ENCODE results near the gene IRF5.

The IRF5 gene

DNA sequence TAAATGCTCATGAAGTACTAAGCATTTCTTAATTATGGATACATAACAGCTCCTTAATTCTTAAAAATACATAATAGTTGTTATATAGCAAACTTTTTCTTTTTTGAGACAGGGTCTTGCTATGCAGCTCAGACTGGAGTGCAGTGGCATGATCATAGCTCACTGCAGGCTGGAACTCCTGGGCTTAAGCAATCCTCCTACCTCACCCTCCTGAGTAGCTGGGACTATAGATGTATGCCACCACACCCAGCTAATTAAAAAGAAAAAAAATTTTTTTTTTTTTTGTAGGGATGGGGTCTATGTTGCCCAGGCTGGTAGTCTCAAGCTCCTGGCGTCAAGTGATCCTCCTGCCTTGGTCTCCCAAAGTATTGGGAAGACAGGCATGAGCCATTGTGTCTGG lies 30.9 kb downstream of the IRF5 start:
- H3K9me2 ChIP-seq (replicated peaks; ENCODE audit: low read depth, low read length): no peaks in the 10 kb centered on the region
- H3K4me3 ChIP-seq (ENCODE audit: low read length, poor library complexity, severe bottlenecking): no peak overlapping the region
- H3K4me1 ChIP-seq (ENCODE audit: insufficient read depth, low read length, poor library complexity, severe bottlenecking): no peaks in the 10 kb centered on the region
- H3K27me3 ChIP-seq (ENCODE audit: insufficient read depth, low read length, poor library complexity, severe bottlenecking): no peaks in the 10 kb centered on the region
- H4K20me1 ChIP-seq (ENCODE audit: insufficient read depth, low read length, poor library complexity, severe bottlenecking): no peaks in the 10 kb centered on the region
- TF ChIP-seq EZH2phosphoT487 (IDR thresholded peaks at IDR 0.05; ENCODE audit: borderline replicate concordance): no peak
- TF ChIP-seq, protein P1, sequence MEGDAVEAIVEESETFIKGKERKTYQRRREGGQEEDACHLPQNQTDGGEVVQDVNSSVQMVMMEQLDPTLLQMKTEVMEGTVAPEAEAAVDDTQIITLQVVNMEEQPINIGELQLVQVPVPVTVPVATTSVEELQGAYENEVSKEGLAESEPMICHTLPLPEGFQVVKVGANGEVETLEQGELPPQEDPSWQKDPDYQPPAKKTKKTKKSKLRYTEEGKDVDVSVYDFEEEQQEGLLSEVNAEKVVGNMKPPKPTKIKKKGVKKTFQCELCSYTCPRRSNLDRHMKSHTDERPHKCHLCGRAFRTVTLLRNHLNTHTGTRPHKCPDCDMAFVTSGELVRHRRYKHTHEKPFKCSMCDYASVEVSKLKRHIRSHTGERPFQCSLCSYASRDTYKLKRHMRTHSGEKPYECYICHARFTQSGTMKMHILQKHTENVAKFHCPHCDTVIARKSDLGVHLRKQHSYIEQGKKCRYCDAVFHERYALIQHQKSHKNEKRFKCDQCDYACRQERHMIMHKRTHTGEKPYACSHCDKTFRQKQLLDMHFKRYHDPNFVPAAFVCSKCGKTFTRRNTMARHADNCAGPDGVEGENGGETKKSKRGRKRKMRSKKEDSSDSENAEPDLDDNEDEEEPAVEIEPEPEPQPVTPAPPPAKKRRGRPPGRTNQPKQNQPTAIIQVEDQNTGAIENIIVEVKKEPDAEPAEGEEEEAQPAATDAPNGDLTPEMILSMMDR (conservative IDR thresholded peaks at IDR 0.05; ENCODE audit: low read length): no peak
- H3F3A ChIP-seq (ENCODE audit: low read depth): no peaks in the 10 kb centered on the region
- H3K4me2 ChIP-seq (ENCODE audit: low read depth, low read length, poor library complexity, severe bottlenecking): no peak overlapping the region
- H2AFZ ChIP-seq (ENCODE audit: low read length): no peak overlapping the region
- no peak overlapping the region for H3K9ac ChIP-seq (ENCODE audit: low read depth, low read length, poor library complexity, severe bottlenecking)
- peaks cover 82% of the 10 kb centered on the region; the same call in 1 of the 2 replicates for H3K36me3 ChIP-seq (ENCODE audit: insufficient read depth, low read length)
- no peaks in the 10 kb centered on the region for H3K9me3 ChIP-seq (ENCODE audit: insufficient read depth, low read depth, low read length)
- H3K79me2 ChIP-seq (ENCODE audit: insufficient read depth, low read length): no peaks in the 10 kb centered on the region

DNA sequence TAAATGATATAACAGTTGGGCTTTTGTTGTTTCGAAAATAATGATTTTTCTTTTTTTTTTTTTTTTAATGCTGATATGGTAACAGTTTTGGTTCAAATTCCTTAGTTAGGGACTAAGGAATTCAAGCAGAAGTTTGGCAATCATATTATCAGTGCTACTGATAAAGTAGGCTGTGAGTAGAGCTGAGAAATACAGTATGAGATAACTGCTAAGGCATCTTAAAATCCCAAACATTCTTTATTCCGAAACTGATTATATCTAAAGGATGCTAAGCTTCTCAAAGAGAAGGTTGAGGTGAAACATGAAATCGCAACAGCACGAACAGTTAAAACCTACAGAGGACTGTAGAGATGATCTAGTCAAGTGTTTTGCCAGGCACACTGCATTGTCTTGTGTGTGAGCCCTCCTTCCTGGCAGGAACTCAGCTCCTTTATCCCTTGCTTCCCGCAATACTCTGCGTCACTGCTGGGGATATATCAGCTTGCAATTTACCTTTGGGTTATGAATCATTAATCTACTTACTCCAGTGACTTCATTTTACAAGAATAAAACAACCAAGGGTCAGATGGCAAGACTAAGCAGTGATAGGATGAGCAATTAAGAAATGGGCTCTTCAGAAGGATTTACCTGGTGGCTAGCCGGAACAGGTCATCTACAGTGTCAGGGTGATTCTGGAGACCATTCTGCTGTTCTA lies 36.7 kb downstream of the IRF5 start:
- peaks cover 91% of the 10 kb centered on the region; the same call in 1 of the 2 replicates for H3K36me3 ChIP-seq (ENCODE audit: insufficient read depth, low read length)

DNA sequence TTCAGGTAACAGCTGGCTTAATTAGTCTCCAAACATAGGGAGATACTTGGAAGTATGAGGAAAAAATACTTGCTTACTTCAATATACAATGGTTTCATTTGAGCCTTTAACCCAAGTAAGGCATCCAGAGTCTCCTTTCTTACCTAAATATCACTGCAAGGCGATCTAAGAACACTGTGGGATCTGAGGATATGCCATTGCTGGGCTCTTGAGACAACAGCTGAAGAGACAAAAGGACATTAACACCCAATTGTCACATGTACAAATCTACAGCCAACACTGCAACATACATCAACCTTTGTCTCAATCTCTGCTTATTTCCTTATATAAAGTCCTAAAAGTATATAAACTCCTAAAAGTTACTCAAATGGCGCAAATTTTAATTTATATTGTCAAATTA lies 44.4 kb downstream of the IRF5 start:
- H4K20me1 ChIP-seq (ENCODE audit: insufficient read depth, low read length, poor library complexity, severe bottlenecking): no peaks in the 10 kb centered on the region
- H3K79me2 ChIP-seq (ENCODE audit: insufficient read depth, low read length): no peaks in the 10 kb centered on the region
- H3K9ac ChIP-seq (ENCODE audit: low read depth, low read length, poor library complexity, severe bottlenecking): no peak overlapping the region
- no peaks in the 10 kb centered on the region for H3K27me3 ChIP-seq (ENCODE audit: insufficient read depth, low read length, poor library complexity, severe bottlenecking)
- H2AFZ ChIP-seq (ENCODE audit: low read length): no peak overlapping the region
- H3K4me2 ChIP-seq (ENCODE audit: low read depth, low read length, poor library complexity, severe bottlenecking): no peak overlapping the region
- no peaks in the 10 kb centered on the region for H3K4me1 ChIP-seq (ENCODE audit: insufficient read depth, low read length, poor library complexity, severe bottlenecking)
- TF ChIP-seq, protein P1 (conservative IDR thresholded peaks at IDR 0.05; ENCODE audit: low read length): no peak
- TF ChIP-seq EZH2phosphoT487 (IDR thresholded peaks at IDR 0.05; ENCODE audit: borderline replicate concordance): no peak
- no peak overlapping the region for H3K4me3 ChIP-seq (ENCODE audit: low read length, poor library complexity, severe bottlenecking)
- no peaks in the 10 kb centered on the region for H3F3A ChIP-seq (ENCODE audit: low read depth)
- H3K9me2 ChIP-seq (replicated peaks; ENCODE audit: low read depth, low read length): no peaks in the 10 kb centered on the region
- no peaks in the 10 kb centered on the region for H3K9me3 ChIP-seq (ENCODE audit: insufficient read depth, low read depth, low read length)
- H3K36me3 ChIP-seq (ENCODE audit: insufficient read depth, low read length): peaks cover 95% of the 10 kb centered on the region

More for the DNA sequence above, 36.7 kb downstream of the IRF5 start:
- H3K4me3 ChIP-seq (ENCODE audit: low read length, poor library complexity, severe bottlenecking): no peak overlapping the region
- no peaks in the 10 kb centered on the region for H3K79me2 ChIP-seq (ENCODE audit: insufficient read depth, low read length)
- H3K27me3 ChIP-seq (ENCODE audit: insufficient read depth, low read length, poor library complexity, severe bottlenecking): no peaks in the 10 kb centered on the region
- H3K9ac ChIP-seq (ENCODE audit: low read depth, low read length, poor library complexity, severe bottlenecking): no peak overlapping the region
- H3K9me2 ChIP-seq (replicated peaks; ENCODE audit: low read depth, low read length): no peaks in the 10 kb centered on the region
- no peaks in the 10 kb centered on the region for H4K20me1 ChIP-seq (ENCODE audit: insufficient read depth, low read length, poor library complexity, severe bottlenecking)
- TF ChIP-seq, protein P1 (conservative IDR thresholded peaks at IDR 0.05; ENCODE audit: low read length): no peak
- TF ChIP-seq EZH2phosphoT487 (IDR thresholded peaks at IDR 0.05; ENCODE audit: borderline replicate concordance): no peak
- H3F3A ChIP-seq (ENCODE audit: low read depth): no peaks in the 10 kb centered on the region
- H3K4me2 ChIP-seq (ENCODE audit: low read depth, low read length, poor library complexity, severe bottlenecking): no peak overlapping the region
- no peaks in the 10 kb centered on the region for H3K4me1 ChIP-seq (ENCODE audit: insufficient read depth, low read length, poor library complexity, severe bottlenecking)
- H2AFZ ChIP-seq (ENCODE audit: low read length): no peak overlapping the region
- no peaks in the 10 kb centered on the region for H3K9me3 ChIP-seq (ENCODE audit: insufficient read depth, low read depth, low read length)
